ENCODE data around the gene FARSB.
A peak's percentile ranks its signal among the peaks of the same experiment; 100 is the strongest.
"Not testable (repeated sequence)": the region's sequence is repeated elsewhere in the genome, so short reads cannot be mapped to it uniquely, and the experiment has no call there.

The FARSB gene

DNA sequence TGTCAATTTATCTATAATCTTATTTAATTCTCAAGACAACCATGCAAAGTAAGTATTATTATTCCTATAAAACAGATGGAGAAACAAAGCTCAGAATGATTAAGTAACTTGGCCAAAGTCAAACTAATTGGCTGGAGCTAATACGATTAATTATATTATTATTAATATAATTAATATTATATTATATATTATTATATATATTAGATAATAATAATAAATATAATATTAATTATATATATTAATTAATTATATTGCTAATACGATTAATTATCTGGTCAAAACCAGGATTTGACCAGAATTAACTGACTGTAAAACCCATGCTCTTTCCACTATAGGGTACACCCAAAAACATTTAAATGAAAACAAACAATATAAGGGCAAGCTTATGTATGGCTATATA, 52.4 kb downstream of the FARSB start:
- DNase-seq = no peak

DNA sequence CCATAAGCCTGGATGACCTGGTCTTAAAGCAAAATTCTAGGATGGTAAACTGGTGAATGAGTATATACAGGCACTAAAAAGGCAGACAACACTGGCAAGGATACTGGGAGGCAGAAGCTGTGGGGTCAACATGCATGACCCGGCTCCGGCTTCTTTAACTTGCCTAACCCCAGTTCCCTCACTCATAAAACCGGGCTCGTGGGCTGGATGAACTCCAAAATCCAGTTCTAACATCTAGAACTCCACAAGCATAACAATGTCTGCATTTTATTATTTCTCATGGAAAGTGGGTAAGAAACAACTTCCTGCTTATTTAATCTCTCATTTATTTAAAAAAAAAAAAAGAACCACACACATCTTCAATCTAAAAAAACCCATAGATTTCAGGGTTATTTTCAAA, 57.3 kb downstream of the FARSB start:
- DNase-seq = no peak

GRCh38 chr2:222595581-222595980, 60.3 kb downstream of the FARSB start:
- no peak for DNase-seq

DNA sequence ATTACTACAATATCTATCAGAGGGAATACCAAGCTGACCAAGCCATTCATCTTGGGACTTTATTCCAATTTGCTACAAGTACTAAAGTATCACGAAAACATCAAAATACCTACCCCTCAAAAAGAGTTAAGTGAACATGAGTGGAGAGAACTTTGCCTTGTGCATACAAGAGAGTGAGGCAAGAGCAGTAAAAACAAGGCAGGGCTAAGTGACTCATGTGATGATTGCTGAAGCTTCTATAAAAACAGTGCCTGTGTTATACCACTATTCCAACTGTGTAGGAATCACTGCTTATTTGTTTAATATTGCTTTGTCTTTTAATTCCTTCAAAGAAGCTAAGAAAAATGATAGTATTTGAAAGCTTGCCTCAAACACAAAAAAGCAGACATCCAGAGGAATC, 61.2 kb downstream of the FARSB start:
- DNase-seq = no peak

DNA sequence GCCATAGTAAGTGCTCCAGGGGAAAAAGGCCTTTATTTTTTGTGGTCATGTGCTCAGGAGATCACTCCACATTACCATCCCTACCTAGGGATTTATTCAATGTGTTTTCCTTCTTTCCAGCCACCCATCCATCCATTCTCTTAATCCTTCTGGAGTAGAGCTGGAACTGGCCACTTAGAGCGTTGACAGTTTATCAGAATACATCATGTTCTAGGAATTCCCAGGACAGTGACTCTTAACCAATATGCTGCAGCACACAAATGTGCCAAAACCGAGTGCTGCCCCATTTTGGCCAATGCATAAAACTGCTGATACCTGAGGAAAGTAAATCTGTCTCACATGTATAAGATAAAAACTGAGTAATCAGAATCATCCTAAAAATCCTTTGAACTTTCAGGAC, 63.7 kb downstream of the FARSB start:
- DNase-seq = no peak

- no peak for DNase-seq
Observed at GRCh38 chr2:222591661-222592060, 64.2 kb downstream of the FARSB start.

- not testable (repeated sequence) for DNase-seq
Observed at GRCh38 chr2:222584589-222584988, 71.3 kb downstream of the FARSB start.

- DNase-seq = no peak
Observed at GRCh38 chr2:222582928-222583327, 73.0 kb downstream of the FARSB start.

DNA sequence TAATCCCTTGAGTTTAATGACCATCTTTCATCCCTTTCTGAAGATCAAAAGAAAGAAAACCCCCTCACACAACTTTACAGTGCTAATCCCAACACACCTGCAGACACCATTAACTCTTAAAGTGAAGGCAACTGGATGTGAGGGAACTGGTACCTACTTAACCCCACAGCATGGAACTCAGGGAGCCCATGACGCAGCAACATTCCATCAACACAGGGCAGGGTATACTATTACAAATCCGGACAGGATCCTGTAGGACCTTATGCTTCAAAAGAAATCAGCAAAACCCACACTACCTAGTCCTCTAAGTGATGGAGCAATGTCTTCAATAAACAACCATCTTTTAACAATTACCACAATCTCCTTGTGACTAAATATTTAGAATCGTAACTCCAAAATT, 78.6 kb downstream of the FARSB start:
- DNase-seq = no peak

DNA sequence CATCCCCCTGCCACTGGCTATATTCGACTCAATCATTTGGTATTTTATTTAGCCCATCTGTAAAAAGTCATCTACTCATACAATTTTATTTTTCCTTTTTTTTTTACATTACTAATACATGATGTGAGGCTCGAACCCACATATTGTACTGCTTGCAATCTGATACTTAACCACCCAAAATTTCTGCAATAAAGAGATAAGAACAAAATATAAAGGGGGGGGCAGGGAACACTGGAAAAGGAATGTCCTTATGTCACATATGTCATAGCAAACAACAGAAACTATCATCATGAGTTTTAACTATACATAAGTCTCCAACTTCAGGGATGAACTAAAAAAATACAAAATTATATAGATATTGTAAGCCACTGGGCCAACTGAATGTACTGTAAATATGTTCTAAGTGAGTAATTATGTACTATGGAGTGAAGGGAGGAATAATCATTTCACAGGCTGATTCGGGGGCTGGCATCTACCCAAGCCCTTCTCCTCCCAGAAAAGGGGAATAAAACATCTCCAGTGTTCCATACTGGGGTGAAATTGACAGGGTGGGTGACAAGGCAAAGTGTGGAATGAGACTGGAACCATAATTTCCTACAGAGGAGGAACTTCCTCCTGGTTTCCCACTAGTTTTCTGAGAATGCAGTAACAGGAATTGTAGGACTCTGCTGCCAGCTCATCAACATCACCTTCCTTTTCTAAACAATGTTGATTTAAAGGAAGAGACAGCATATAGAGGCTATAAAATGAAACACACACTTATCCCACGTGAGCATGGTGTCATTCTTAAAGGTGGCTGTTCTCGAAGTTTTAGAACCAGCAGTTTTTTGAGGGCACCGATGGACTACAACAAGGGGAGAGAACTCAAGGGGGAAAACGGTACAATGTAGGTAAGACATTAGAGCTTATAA, 79.5 kb downstream of the FARSB start:
- no peak for DNase-seq

- no peak for DNase-seq
Observed at GRCh38 chr2:222575618-222576017, 80.3 kb downstream of the FARSB start.

GRCh38 chr2:222572751-222573174, 83.1 kb downstream of the FARSB start:
- DNase-seq = no peak

DNA sequence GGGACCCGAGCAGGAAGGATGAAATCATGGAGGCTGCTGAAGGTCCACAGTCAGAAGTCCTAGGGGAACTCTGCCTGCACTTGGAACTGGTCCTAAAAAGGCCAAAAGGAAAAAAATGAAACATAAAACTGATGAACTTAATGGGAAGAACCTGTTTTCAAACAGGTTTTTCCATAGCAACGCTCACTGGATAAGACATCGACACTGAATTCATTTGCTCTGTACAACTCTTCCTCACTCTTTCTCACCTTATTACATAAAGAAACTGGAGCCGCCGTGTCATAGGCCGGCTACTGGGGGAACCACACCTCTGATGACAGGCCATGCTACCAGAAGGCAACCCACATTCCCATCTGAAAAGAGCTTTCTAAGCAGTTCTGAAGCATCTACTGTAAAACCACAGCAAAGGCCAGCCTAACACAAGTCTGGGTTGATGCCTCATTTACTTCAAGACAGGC, 83.6 kb downstream of the FARSB start:
- DNase-seq = no peak

DNA sequence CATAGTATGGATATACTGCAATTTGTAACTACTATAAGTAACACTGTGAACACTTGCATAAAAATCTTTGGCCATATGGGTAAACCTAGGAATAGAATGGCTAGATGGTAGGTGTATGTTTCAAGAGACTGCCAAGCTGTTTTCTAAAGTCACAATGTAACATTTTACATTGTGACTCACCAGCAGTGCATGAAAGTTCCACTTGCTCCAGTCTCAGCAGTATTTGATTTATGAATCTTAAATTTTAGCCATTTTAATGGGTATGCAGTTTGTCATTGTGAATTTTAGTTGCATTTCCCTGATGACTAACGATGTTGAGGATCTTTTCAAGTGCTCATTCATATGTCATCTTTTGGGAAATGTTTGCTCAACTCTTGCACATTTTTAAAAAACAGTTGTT, 86.1 kb downstream of the FARSB start:
- DNase-seq = no peak

GRCh38 chr2:222568865-222569264, 87.0 kb downstream of the FARSB start:
- DNase-seq = no peak

GRCh38 chr2:222566229-222566628, 89.7 kb downstream of the FARSB start:
- no peak for DNase-seq

DNA sequence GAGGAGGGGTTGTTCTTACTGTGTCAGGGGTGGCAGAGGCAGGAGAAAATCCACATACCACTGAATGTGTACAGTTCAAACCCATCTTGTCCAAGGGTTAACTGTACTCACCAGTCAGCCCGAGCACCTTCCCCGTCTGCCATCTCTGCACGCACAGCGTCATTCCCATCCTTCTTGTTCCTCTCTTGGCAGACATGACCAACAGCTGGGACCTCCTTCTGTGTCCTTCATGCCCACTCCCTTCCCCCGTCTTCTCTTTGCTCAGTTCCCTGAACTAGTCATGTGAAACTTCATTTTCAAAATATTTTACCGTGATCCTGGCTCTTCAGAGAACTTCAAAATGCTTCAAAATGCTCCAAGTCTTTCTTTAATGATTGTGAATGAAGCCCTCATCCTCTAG, 92.0 kb downstream of the FARSB start:
- DNase-seq = no peak

GRCh38 chr2:222563106-222563718, 92.7 kb downstream of the FARSB start:
- no peak for DNase-seq

GRCh38 chr2:222561817-222562645, 93.9 kb downstream of the FARSB start:
- peak; percentile 42 for DNase-seq

DNA sequence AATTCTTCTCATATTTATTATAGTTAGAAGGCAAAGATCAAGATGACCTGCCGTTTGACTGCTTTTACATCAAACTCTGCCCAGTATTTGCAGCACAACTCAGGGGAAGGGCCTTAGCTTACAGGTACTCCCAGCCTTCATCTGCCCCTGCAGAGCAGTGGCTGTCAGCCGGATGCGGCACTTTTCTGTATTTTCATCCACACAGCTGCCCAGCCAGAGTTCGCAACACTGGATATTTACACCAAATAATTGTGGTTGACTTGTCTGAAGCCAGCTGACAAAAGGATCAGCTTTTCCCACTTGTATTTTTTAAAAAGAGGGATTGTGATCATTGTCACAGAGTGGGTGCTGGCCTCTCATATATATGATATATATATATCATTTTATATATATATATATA, 94.7 kb downstream of the FARSB start:
- DNase-seq = no peak

DNA sequence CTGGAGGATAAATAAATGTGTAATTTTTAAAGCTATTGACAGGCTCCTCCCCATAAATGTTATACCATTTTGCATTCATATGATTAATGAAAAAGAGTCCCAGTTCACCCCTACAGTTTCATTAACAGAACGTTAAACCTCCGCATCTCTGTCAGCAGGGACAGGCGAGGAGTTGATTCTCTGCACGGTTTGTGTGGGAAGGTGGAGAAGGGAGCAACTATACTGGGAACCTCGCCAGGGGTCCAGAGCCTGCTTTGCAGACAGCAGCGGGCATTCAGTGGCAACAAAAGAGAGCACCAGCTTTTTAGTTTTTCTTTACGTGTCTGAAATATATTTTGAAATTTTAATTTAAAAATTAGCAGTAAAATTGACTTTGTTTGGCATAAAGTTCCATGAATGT, 101.4 kb downstream of the FARSB start:
- no peak for DNase-seq

- no peak for DNase-seq
Observed at GRCh38 chr2:222548992-222549391, 106.9 kb downstream of the FARSB start.

GRCh38 chr2:222547083-222547482, 108.8 kb downstream of the FARSB start:
- DNase-seq = no peak
